ENCODE data around the gene TNFRSF9. TPM values are rescaled to one million over a fixed set of nuclear protein-coding genes. Genes with fewer than 3 reads are reported as not detected.

The TNFRSF9 gene
- total RNA-seq, 4 donors from 2014 or later: 0.48 TPM; not detected in 3

GRCh38 chr1:7942214-7942921 lies 1.7 kb upstream of the TNFRSF9 start:
- peaks cover 0 to 15% (median 8%) of the 10 kb centered on the region in 4 donors for H3K4me1 ChIP-seq
- peak in 3 of 5 experiments; percentile 16 to 23 (median 16) for TF ChIP-seq CTCF (IDR thresholded peaks at IDR 0.05)
- TF ChIP-seq POLR2A (IDR thresholded peaks at IDR 0.05): no peak
- TF ChIP-seq POLR2AphosphoS5 (IDR thresholded peaks at IDR 0.05): no peak
- 5 to 11% methylated on average over 14 to 40 of the region's 40 CpGs for WGBS, 2 donors (ENCODE audit: low coverage in 1 of 2)
- no peaks in the 10 kb centered on the region for H3K9me3 ChIP-seq
- peaks cover 27% of the 10 kb centered on the region for H3K27me3 ChIP-seq
- H3K36me3 ChIP-seq: no peaks in the 10 kb centered on the region
- H3K4me3 ChIP-seq: peak overlapping the region in 3 of 4 donors; percentile 16 to 42 (median 16)
- in situ Hi-C loops (cut with MboI; ENCODE audit: low pct_ligation_motif_present in 1 of 4, low pct_unique_long_range_greater_than_20kb in 1 of 4, low sequenced_read_pairs in 3 of 4) (no loop called here), intact Hi-C loops (cut with DNase I; ENCODE audit: low total_unique reads) (no loop called here)
- peak; percentile 54 for DNase-seq
- peak overlapping the region; percentile 10 to 49 (median 34) for H3K27ac ChIP-seq

- no peak for DNase-seq
- in situ Hi-C loops (cut with MboI; ENCODE audit: low pct_ligation_motif_present in 1 of 4, low pct_unique_long_range_greater_than_20kb in 1 of 4, low sequenced_read_pairs in 3 of 4): no loop called here
- H3K4me3 ChIP-seq: no peak overlapping the region
Measured at GRCh38 chr1:7941437-7941793, 776 bp upstream of the TNFRSF9 start.

GRCh38 chr1:7940034-7940433 lies 605 bp downstream of the TNFRSF9 start:
- TF ChIP-seq EP300 (IDR thresholded peaks at IDR 0.05; ENCODE audit: low read depth) (no peak), CTCF (IDR thresholded peaks at IDR 0.05) (no peak), POLR2AphosphoS5 (IDR thresholded peaks at IDR 0.05) (no peak), POLR2A (IDR thresholded peaks at IDR 0.05) (no peak)
- WGBS, 2 donors (ENCODE audit: low coverage in 1 of 2): 62 to 87% methylated on average over 3 of the region's 3 CpGs
- Histone ChIP-seq H3K4me1 (peaks cover 0 to 15% (median 8%) of the 10 kb centered on the region in 4 donors), H3K36me3 (no peaks in the 10 kb centered on the region), H3K4me3 (no peak overlapping the region), H3K27me3 (peaks cover 27% of the 10 kb centered on the region), H3K9me3 (no peaks in the 10 kb centered on the region), H3K27ac (no peak overlapping the region)
- intact Hi-C loops (cut with DNase I; ENCODE audit: low total_unique reads) (no loop called here), in situ Hi-C loops (cut with MboI; ENCODE audit: low pct_ligation_motif_present in 1 of 4, low pct_unique_long_range_greater_than_20kb in 1 of 4, low sequenced_read_pairs in 3 of 4) (no loop called here)
- DNase-seq: no peak

More at GRCh38 chr1:7941437-7941793, 776 bp upstream of the TNFRSF9 start:
- no peak overlapping the region for H3K27ac ChIP-seq
- intact Hi-C loops (cut with DNase I; ENCODE audit: low total_unique reads): no loop called here
- H3K27me3 ChIP-seq: peaks cover 27% of the 10 kb centered on the region
- peaks cover 0 to 15% (median 8%) of the 10 kb centered on the region in 4 donors for H3K4me1 ChIP-seq
- no peaks in the 10 kb centered on the region for H3K36me3 ChIP-seq
- 71 to 73% methylated on average over 8 to 9 of the region's 9 CpGs for WGBS, 2 donors (ENCODE audit: low coverage in 1 of 2)
- TF ChIP-seq EP300 (IDR thresholded peaks at IDR 0.05; ENCODE audit: low read depth) (no peak), CTCF (IDR thresholded peaks at IDR 0.05) (no peak), POLR2A (IDR thresholded peaks at IDR 0.05) (no peak), POLR2AphosphoS5 (IDR thresholded peaks at IDR 0.05) (no peak)
- H3K9me3 ChIP-seq: no peaks in the 10 kb centered on the region

- H3K9me3 ChIP-seq: no peaks in the 10 kb centered on the region
- H3K27me3 ChIP-seq: peaks cover 37% of the 10 kb centered on the region
- DNase-seq: no peak
- in situ Hi-C loops (cut with MboI; ENCODE audit: low pct_ligation_motif_present in 1 of 4, low pct_unique_long_range_greater_than_20kb in 1 of 4, low sequenced_read_pairs in 3 of 4): no loop called here
- no peak for TF ChIP-seq EP300 (IDR thresholded peaks at IDR 0.05; ENCODE audit: low read depth)
- no peak for TF ChIP-seq POLR2AphosphoS5 (IDR thresholded peaks at IDR 0.05)
- TF ChIP-seq POLR2A (IDR thresholded peaks at IDR 0.05): no peak
- no peak for TF ChIP-seq CTCF (IDR thresholded peaks at IDR 0.05)
- intact Hi-C loops (cut with DNase I; ENCODE audit: low total_unique reads): no loop called here
- H3K36me3 ChIP-seq: no peaks in the 10 kb centered on the region
- no peak overlapping the region for H3K4me3 ChIP-seq
- WGBS, 2 donors (ENCODE audit: low coverage in 1 of 2): 29 to 42% methylated on average over 2 to 3 of the region's 3 CpGs
- H3K4me1 ChIP-seq: peaks cover 0 to 15% (median 8%) of the 10 kb centered on the region in 4 donors
- no peak overlapping the region for H3K27ac ChIP-seq
Measured at GRCh38 chr1:7938070-7938469, 2.6 kb downstream of the TNFRSF9 start.

Data from transverse colon (tissue), 4 donors.